ENCODE results near the gene SMAD3.
A peak's percentile ranks its signal among the peaks of the same experiment; 100 is the strongest.

Gene SMAD3

GRCh38 chr15:67106764-67107013 is 41.3 kb downstream of the SMAD3 start:
- no peak for TF ChIP-seq POLR2A (IDR thresholded peaks at IDR 0.05; ENCODE audit: low read depth, low read length)
- DNase-seq (ENCODE audit: insufficient read length, low spot score) (no peak), FAIRE-seq (no peak)

DNA sequence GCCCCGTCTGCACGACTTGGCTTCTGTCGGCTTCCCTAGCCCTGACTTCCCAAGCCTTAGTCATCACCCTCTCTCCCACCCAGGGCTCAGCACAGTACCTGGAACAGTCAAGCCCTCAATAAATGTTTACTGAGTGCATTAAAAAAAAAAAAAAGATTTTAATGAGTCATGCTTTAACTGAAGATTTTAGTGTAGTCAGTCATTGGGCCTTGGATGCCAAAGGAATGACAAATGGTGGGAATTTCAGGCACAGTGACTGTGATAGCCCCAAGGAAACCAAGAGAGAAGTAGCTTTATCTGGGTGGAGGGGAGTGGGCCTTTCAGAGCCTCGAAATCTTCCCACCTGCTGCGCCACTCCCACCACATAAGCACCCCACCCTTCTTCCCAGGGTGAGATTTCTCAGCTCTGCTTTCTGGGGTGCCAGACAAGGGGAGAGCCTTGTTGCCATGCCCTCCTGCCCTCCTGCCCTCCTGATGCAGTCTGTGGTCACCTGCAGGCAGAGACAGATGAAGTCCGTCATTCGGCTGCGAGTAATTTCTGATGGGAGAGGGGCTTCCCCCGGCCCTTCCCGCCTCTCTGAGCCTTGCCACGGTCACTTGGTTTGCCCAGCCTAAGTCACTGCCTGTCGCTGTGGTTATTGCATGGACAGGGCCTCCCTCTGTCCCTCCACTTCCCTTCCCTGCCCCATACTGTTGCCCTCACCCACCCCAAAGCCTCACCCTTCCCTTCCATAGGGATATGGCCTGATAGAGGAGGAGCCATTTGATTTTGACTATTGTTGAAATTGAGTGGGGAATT is 41.8 kb downstream of the SMAD3 start:
- DNase-seq (ENCODE audit: insufficient read length, low spot score) = peak; percentile 65
- FAIRE-seq = no peak
- 0 out of 2 replicates have a peak, but pooled peaks have one; percentile 20 for TF ChIP-seq POLR2A (IDR thresholded peaks at IDR 0.05; ENCODE audit: low read depth, low read length)

DNA sequence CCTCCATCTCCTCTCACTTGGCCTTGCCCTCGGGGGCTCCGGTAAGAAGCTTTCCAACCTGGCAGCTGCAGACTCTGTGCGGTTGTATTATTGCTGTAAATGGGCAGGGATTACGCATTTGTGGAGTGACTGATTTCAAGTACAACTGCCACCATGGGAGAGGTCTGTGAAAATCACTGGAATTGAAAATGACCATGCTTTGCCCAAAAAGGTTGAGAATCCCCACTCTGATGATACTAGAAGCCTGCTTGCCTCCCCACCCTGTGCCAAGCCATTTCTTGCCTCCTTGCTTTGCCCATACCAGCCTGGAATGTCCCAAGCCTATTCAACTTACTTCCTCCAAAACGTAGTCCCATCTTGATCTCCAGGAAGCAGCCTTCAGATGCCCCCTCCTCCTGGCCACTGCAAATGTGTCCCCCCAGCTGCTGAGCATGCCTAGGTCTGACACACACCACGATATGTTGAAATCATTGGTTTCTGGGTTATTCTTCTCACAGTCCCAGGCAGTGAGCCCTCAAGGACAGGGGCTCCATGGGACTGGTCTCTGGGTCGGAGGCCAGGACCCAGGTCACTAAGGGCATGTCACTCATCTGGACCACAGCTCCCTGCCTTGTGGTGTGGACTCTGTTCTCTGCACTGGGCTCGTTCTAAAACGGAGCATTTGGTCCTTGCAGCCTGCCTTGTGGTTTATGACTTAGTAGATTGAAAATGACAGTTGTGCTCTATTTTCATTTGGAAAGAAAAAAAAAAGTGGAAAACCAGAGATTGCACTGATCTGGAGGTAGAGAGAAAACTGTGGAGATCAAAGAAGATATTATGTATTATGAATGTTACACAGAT is 42.9 kb downstream of the SMAD3 start:
- DNase-seq (ENCODE audit: insufficient read length, low spot score) = no peak
- no peak for TF ChIP-seq POLR2A (IDR thresholded peaks at IDR 0.05; ENCODE audit: low read depth, low read length)
- no peak for FAIRE-seq

DNA sequence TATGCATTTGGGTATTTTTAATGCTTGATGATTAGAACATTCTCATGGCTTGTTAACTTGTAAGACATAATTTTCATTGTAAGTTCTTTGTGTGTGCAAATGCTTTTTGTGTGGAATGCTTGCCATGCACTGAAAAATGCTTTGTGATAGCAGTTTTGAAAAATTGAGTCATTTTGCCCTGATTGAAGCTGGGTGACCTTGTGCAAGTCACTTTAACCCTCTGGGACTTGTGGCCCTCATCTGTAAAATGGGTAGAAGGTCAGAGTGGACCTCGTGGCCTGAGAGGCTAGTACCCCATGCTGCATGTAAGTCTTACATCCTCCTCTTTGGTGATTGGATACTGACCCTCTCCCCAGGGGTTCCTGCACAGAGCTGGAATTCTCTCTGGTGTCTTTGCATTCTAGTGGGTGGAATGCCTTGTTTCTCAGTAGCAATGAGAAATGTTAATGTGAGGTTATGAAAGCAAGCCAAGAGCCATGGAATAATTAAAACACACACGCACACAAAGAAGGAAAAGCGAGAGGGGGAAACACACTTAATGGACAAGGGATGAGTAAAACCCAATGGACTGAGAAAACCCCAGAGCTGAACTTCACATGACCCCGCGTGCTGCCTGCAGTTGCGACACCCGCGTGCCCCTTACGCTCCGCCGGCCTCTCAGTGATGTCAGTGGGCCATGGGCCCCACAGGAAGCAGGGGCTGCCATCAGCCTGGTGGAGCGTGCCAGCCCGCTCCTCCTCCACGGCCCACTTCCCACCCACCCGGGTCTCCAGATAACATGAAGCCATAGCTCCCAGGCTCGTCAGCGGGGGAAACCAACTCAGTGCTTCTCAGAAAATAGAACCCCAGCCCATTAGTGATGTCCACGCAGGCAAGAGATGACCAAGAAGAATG is 44.0 kb downstream of the SMAD3 start:
- no peak for TF ChIP-seq POLR2A (IDR thresholded peaks at IDR 0.05; ENCODE audit: low read depth, low read length)
- DNase-seq (ENCODE audit: insufficient read length, low spot score) (no peak), FAIRE-seq (no peak)

DNA sequence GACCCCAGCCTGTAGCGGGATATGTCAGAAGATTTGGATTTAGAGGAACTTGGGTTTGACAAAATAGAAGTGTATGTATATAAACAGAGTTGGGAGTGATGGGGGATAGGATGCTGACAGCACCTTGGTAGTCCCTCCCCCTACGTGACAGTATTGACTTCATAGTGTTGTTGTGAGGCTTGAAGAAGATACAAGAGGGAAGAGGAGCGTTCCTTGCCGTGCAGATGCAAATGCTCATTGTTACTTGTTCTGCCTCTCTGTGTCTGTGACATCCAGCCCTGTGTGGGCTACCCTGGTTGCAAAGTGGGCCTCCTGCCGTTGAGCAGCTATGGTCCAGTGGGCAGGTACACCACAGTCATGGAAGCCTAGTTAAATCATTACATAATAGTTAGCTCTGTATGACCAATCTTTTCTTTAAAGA is 45.0 kb downstream of the SMAD3 start:
- no peak for TF ChIP-seq POLR2A (IDR thresholded peaks at IDR 0.05; ENCODE audit: low read depth, low read length)
- DNase-seq (ENCODE audit: insufficient read length, low spot score) (no peak), FAIRE-seq (no peak)

- no peak for DNase-seq (ENCODE audit: insufficient read length, low spot score)
- no peak for FAIRE-seq
Observed at GRCh38 chr15:67110958-67111864, 45.8 kb downstream of the SMAD3 start.

DNA sequence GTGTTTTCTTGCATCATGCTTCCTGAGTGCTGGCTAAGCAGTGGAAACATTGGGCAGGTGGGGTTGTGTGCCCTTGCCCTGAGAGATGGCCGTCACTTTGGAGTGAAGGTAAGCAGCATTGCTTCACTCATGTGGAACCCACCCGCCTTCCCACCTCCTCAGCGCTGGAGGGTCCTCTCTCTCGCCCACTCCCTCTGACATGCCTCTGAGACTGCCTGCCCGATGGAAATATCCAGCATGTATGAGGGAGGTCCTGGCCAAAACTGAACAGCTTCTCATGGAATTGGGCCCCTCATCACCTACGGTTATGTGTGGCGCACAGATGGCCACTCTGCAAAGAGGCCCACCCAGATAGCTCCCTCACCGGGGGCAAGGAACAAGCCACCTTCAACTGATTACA is 48.6 kb downstream of the SMAD3 start:
- no peak for TF ChIP-seq POLR2A (IDR thresholded peaks at IDR 0.05; ENCODE audit: low read depth, low read length)
- no peak for DNase-seq (ENCODE audit: insufficient read length, low spot score)
- FAIRE-seq = no peak

More at GRCh38 chr15:67110958-67111864, 45.8 kb downstream of the SMAD3 start:
- no peak for TF ChIP-seq POLR2A (IDR thresholded peaks at IDR 0.05; ENCODE audit: low read depth, low read length)

DNA sequence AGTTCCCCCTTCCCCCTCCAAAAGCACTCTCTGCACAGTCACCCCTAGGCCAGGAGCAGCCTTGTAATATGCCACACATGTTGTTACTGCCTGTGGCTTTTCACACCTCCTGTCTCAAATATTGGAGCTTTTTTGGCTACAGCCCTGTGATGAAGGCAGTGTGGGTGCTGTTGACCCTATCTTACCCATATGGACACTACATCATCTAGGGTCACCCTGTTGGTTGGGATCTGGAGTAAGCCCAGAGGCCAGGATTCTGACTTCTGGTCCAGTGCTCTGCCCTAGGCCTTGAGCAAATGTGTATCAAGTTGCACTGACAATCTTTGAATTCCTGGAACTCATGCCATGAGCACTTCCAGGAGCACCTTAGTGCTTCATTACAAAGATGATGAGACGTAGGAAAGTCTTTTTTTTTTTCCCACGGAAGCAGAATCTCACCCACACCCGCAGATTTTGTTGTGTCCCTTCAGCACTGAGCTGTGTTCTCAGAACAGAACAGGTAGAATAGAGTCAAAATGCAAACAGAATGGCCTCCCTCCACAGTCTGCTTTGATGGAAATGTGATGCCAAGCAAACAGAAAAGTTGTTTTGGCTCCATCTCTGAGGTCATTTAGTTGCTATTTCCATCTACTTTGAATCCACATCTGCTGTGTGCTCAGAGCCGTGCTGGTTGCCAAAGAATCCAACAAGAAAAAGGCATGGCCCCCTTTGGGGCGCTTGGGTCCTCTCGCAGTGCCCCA is 49.6 kb downstream of the SMAD3 start:
- no peak for TF ChIP-seq POLR2A (IDR thresholded peaks at IDR 0.05; ENCODE audit: low read depth, low read length)
- DNase-seq (ENCODE audit: insufficient read length, low spot score) (no peak), FAIRE-seq (no peak)

- no peak for TF ChIP-seq POLR2A (IDR thresholded peaks at IDR 0.05; ENCODE audit: low read depth, low read length)
- FAIRE-seq = no peak
- no peak for DNase-seq (ENCODE audit: insufficient read length, low spot score)
Observed at GRCh38 chr15:67115586-67115969, 50.2 kb downstream of the SMAD3 start.

- DNase-seq (ENCODE audit: insufficient read length, low spot score) (no peak), FAIRE-seq (no peak)
- TF ChIP-seq POLR2A (IDR thresholded peaks at IDR 0.05; ENCODE audit: low read depth, low read length) = no peak
Observed at GRCh38 chr15:67116742-67117141, 51.3 kb downstream of the SMAD3 start.

DNA sequence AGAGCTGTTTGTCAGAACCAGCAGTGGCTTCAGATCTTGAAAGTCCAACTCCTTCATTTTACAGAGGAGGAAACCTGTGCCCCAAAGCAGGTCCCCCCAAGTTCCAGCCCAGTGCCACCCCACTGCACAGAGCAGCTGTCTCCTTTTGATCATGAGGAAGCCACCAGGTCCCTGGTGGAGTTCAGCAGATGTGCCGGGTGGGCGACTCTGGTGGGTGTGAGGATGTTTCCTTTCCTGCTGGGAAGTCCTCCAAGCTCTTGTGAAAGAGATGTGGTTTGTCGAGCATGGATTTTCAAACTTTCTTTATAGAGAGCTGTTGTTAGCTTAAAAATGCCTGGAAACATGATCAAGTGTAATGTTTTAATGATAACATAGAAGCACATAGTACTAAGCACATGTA is 52.0 kb downstream of the SMAD3 start:
- no peak for TF ChIP-seq POLR2A (IDR thresholded peaks at IDR 0.05; ENCODE audit: low read depth, low read length)
- DNase-seq (ENCODE audit: insufficient read length, low spot score) (no peak), FAIRE-seq (no peak)

DNA sequence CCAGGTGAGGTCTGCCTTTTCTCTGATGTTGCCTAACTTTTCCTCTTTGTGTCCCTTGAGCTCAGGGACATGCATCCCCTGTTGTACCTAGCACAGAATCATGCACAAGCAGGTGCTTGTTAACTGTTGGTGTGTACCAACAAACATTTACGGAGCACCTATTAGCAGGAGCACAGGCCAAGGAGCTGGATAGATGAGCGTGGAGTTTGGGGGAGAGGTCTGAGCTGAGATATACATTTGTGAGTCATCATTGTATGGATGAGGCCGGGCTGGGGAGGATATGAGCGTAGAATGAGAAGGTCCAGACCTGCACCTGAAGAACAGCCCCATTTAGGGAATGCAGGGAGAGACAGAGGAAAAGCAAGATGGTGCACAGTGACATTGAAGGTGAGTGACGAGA is 53.4 kb downstream of the SMAD3 start:
- FAIRE-seq = no peak
- DNase-seq (ENCODE audit: insufficient read length, low spot score) = no peak
- TF ChIP-seq POLR2A (IDR thresholded peaks at IDR 0.05; ENCODE audit: low read depth, low read length) = no peak

All from H54 (cell line).